PC-3 (cell line): ENCODE data around the gene DDO. TPM values are rescaled to one million over a fixed set of nuclear protein-coding genes. Genes with fewer than 3 reads are reported as not detected.

Experiments
- ATAC-seq: fragments of 200-7000 bp; cut with Tn5 transposase; 2 replicates; pipeline ENCODE4 v1.9.1; 2020; ENCODE audit warnings: mild to moderate bottlenecking, moderate library complexity
- BruUV-seq: library from RNA; stranded (reverse); fragments of 400-500 nt; replicated peaks from 2 replicates; lab custom pipeline; 2021; lab: Mats Ljungman, UMichigan
- CTCF ChIA-PET: fragments of 300-600 bp; sonication (Branson Sonifier 250); formaldehyde crosslinking; loops from one replicate; lab custom pipeline; 2022; ENCODE audit warnings: antibody characterized with exemption; lab: Charles Lee
- POLR2A ChIA-PET: fragments of 300-600 bp; sonication (Branson Sonifier 250); formaldehyde crosslinking; loops from one replicate; lab custom pipeline; 2022; ENCODE audit warnings: antibody characterized with exemption; ENCODE audit not compliant: unreplicated experiment; lab: Charles Lee
- DNase-seq: peaks from one replicate; pipeline ENCODE4 v3.0.0-alpha.2; 2015
- H2AFZ ChIP-seq: fragments of 300-600 bp; sonication (generic); 2 replicates; pipeline ENCODE4 v1.6.0; 2016; ENCODE audit warnings: antibody characterized with exemption, low read length
- H3F3A ChIP-seq: fragments of 300-600 bp; sonication (generic); one replicate; pipeline ENCODE4 v1.6.0; 2017; ENCODE audit warnings: antibody characterized with exemption, low read length, control low read depth, mild to moderate bottlenecking; ENCODE audit not compliant: unreplicated experiment
- H3K27ac ChIP-seq: fragments of 300-600 bp; sonication (generic); 2 replicates; pipeline ENCODE4 v1.5.1; 2016; ENCODE audit warnings: mild to moderate bottlenecking, low read length
- H3K27me3 ChIP-seq: fragments of 300-600 bp; sonication (generic); 2 replicates; pipeline ENCODE4 v1.6.1; 2016; ENCODE audit warnings: low read length, mixed read lengths
- H3K36me3 ChIP-seq: fragments of 300-600 bp; sonication (generic); 2 replicates; pipeline ENCODE4 v1.6.1; 2016; ENCODE audit warnings: low read depth, mixed run types, low read length, mixed read lengths
- H3K4me1 ChIP-seq: fragments of 300-600 bp; sonication (generic); 2 replicates; pipeline ENCODE4 v1.5.1; 2016; ENCODE audit warnings: low read length; ENCODE audit not compliant: insufficient read depth
- H3K4me2 ChIP-seq: fragments of 300-600 bp; sonication (generic); 2 replicates; pipeline ENCODE4 v1.6.0; 2016; ENCODE audit warnings: low read length
- H3K4me3 ChIP-seq: fragments of 300-600 bp; sonication (generic); 2 replicates; pipeline ENCODE4 v1.5.1; 2016; ENCODE audit warnings: mild to moderate bottlenecking, low read length, mixed read lengths
- H3K79me2 ChIP-seq: fragments of 300-600 bp; sonication (generic); 2 replicates; pipeline ENCODE4 v1.6.1; 2017; ENCODE audit warnings: low read length, mixed read lengths
- H3K9ac ChIP-seq: fragments of 300-600 bp; sonication (generic); 2 replicates; pipeline ENCODE4 v1.6.0; 2016; ENCODE audit warnings: mild to moderate bottlenecking, low read length
- H3K9me2 ChIP-seq: fragments of 300-600 bp; sonication (generic); replicated peaks from 2 replicates; pipeline ENCODE4 v1.6.1; 2016; ENCODE audit warnings: mixed run types, low read length, mixed read lengths
- H3K9me3 ChIP-seq: fragments of 300-600 bp; sonication (generic); 2 replicates; pipeline ENCODE4 v1.6.1; 2016; ENCODE audit warnings: low read length, mixed read lengths
- H4K20me1 ChIP-seq: fragments of 300-600 bp; sonication (generic); 2 replicates; pipeline ENCODE4 v1.6.1; 2016; ENCODE audit warnings: low read length, mixed read lengths
- CTCF ChIP-seq: fragments of 300-600 bp; sonication (generic); conservative IDR thresholded peaks from 2 replicates; pipeline ENCODE4 v1.5.1; 2017; ENCODE audit warnings: antibody characterized with exemption, low read depth, mild to moderate bottlenecking, low read length
- EZH2 ChIP-seq: fragments of 300-600 bp; sonication (generic); IDR thresholded peaks from one replicate; pipeline ENCODE4 v1.6.1; 2017; ENCODE audit warnings: antibody characterized with exemption, mild to moderate bottlenecking, low read length; ENCODE audit not compliant: unreplicated experiment
- EZH2phosphoT487 ChIP-seq: fragments of 300-600 bp; sonication (generic); IDR thresholded peaks from 2 replicates; pipeline ENCODE4 v1.6.1; 2018; ENCODE audit warnings: mild to moderate bottlenecking, antibody characterized with exemption, low read length, borderline replicate concordance
- intact Hi-C: fragments of 100-400 bp; cut with micrococcal nuclease; formaldehyde crosslinking; loops from 2 replicates; pipeline ENCODE4 v1.9.0; 2023
- total RNA-seq: library from RNA; depleted of rRNA; stranded (reverse); fragments of >200 nt; gene quantifications from 2 replicates; pipeline ENCODE4 v1.2.3, GENCODE V29; 2014

DDO gene
- total RNA-seq, 1 experiment from 2014 or later: not detected

GRCh38 chr6:110356778-110357177, 58.6 kb downstream of the DDO start:
- no peaks in the 10 kb centered on the region for H3F3A ChIP-seq
- H3K79me2 ChIP-seq: no peaks in the 10 kb centered on the region
- no peak for TF ChIP-seq EZH2phosphoT487
- TF ChIP-seq CTCF: no peak
- TF ChIP-seq EZH2: no peak
- H3K9ac ChIP-seq: no peak overlapping the region
- H3K27me3 ChIP-seq: peaks cover 35% of the 10 kb centered on the region
- H3K36me3 ChIP-seq: no peaks in the 10 kb centered on the region
- DNase-seq (no peak), ATAC-seq (no peak)
- H3K9me3 ChIP-seq: no peaks in the 10 kb centered on the region
- no peak overlapping the region for H3K4me2 ChIP-seq
- ChIA-PET POLR2A (no interaction called here), CTCF (no interaction called here)
- H4K20me1 ChIP-seq: no peaks in the 10 kb centered on the region
- no peaks in the 10 kb centered on the region for H3K4me1 ChIP-seq
- no peaks in the 10 kb centered on the region for H3K9me2 ChIP-seq
- BruUV-seq: no TSS peak
- H2AFZ ChIP-seq: no peak overlapping the region
- intact Hi-C loops: no loop called here
- no peak overlapping the region for H3K27ac ChIP-seq
- no peak overlapping the region for H3K4me3 ChIP-seq

GRCh38 chr6:110355727-110356126, 59.6 kb downstream of the DDO start:
- CTCF ChIA-PET: no interaction called here
- H3K27ac ChIP-seq: no peak overlapping the region

More at GRCh38 chr6:110355727-110356126, 59.6 kb downstream of the DDO start:
- intact Hi-C loops: no loop called here
- Histone ChIP-seq H3K4me3 (no peak overlapping the region), H3K79me2 (no peaks in the 10 kb centered on the region), H2AFZ (no peak overlapping the region), H3K4me1 (no peaks in the 10 kb centered on the region), H3K27me3 (peaks cover 25% of the 10 kb centered on the region), H3K36me3 (no peaks in the 10 kb centered on the region), H3F3A (no peaks in the 10 kb centered on the region), H3K9me2 (no peaks in the 10 kb centered on the region), H3K9ac (no peak overlapping the region), H3K4me2 (no peak overlapping the region), H4K20me1 (no peaks in the 10 kb centered on the region), H3K9me3 (no peaks in the 10 kb centered on the region)
- TF ChIP-seq EZH2phosphoT487 (no peak), EZH2 (no peak), CTCF (no peak)
- no TSS peak for BruUV-seq
- ATAC-seq: no peak
- POLR2A ChIA-PET: no interaction called here
- DNase-seq: no peak
